HG02588 (cell line): ENCODE results near the gene URGCP.

Experiments
- ATAC-seq: cut with Tn5 transposase; IDR thresholded peaks from one replicate; pipeline ENCODE4 v1.9.1; 2021; ENCODE audit warnings: mild to moderate bottlenecking, moderate library complexity; ENCODE audit not compliant: unreplicated experiment

Gene URGCP

GRCh38 chr7:43876976-43877745, 29.2 kb downstream of the URGCP start:
- no peak for ATAC-seq

- ATAC-seq = no peak
Measured at GRCh38 chr7:43876241-43876640, 30.2 kb downstream of the URGCP start.

GRCh38 chr7:43873300-43873699, 33.1 kb downstream of the URGCP start:
- no peak for ATAC-seq

- no peak for ATAC-seq
Measured at GRCh38 chr7:43872406-43873110, 33.8 kb downstream of the URGCP start.

- ATAC-seq = no peak
Measured at GRCh38 chr7:43871064-43871463, 35.3 kb downstream of the URGCP start.

- ATAC-seq = no peak
Measured at GRCh38 chr7:43870316-43870715, 36.1 kb downstream of the URGCP start.

- ATAC-seq = no peak
Measured at GRCh38 chr7:43869867-43870240, 36.5 kb downstream of the URGCP start.

- peak; percentile 85 for ATAC-seq
Measured at GRCh38 chr7:43869006-43869866, 37.2 kb downstream of the URGCP start, which contains the start of gene MRPS24. Gene MRPS24 (minus strand): TSS chr7:43869517. CDS start chr7:43869495, 22 bp downstream.

- ATAC-seq = peak; percentile 17
Measured at GRCh38 chr7:43868681-43869005, 37.8 kb downstream of the URGCP start.

- ATAC-seq = no peak
Measured at GRCh38 chr7:43868181-43868580, 38.2 kb downstream of the URGCP start.

- no peak for ATAC-seq
Measured at GRCh38 chr7:43865277-43865676, 41.1 kb downstream of the URGCP start.

GRCh38 chr7:43864126-43864525, 42.3 kb downstream of the URGCP start:
- ATAC-seq = no peak

- no peak for ATAC-seq
Measured at GRCh38 chr7:43856996-43857395, 49.4 kb downstream of the URGCP start.

GRCh38 chr7:43856316-43856715, 50.1 kb downstream of the URGCP start:
- ATAC-seq = no peak

GRCh38 chr7:43855176-43855575, 51.2 kb downstream of the URGCP start:
- no peak for ATAC-seq

GRCh38 chr7:43851805-43852204, 54.6 kb downstream of the URGCP start:
- no peak for ATAC-seq

- no peak for ATAC-seq
Measured at GRCh38 chr7:43850348-43851116, 55.9 kb downstream of the URGCP start.

- ATAC-seq = no peak
Measured at GRCh38 chr7:43849047-43849446, 57.3 kb downstream of the URGCP start.

GRCh38 chr7:43847496-43847895, 58.9 kb downstream of the URGCP start:
- no peak for ATAC-seq

GRCh38 chr7:43844662-43845061, 61.7 kb downstream of the URGCP start:
- no peak for ATAC-seq

GRCh38 chr7:43844257-43844656, 62.1 kb downstream of the URGCP start:
- no peak for ATAC-seq
